ENCODE results near the gene PSAPL1. TPM values are rescaled to one million over a fixed set of nuclear protein-coding genes. Genes with fewer than 3 reads are reported as not detected.

The PSAPL1 gene
- polyA plus RNA-seq, 1 donor from 2014 or later: not detected

DNA sequence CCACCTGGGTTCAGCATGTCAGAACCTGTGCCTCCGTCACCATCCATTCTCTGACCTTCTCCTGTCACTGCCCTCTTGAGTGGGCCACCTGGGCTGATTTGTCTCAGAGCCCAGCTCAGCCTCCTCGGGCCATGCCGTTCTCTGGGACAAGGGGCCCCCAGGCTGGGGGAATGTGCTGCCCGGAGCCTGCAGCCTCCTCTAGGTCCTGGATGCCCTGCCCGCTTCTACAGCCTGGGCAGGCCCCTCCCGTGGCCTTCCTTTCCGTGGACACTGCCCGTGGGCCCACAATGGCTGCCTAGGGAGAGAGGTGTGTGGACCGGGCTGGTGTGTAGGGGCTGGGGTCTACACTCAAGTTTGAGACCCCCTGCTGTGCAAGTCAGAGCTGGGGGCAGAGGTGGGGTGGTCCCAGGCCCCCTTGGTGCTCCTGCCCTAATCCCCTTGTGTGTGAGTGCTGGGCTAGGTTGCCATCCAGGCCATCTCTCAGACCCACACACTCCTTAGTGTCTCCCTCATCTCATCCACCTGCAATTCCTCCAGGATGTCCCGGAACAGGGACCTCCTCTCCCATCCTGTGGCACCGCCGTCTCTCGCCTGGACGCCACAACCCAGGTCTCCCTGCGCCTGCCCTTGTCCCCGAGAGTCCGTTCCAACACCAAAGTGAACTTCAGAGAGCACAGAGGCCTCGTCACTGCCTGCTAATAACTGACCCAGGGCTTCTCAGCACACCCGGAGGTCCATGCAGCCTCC lies 12.4 kb downstream of the PSAPL1 start:
- peaks cover 2 to 6% (median 3%) of the 10 kb centered on the region in 3 donors for H3K9me3 Mint-ChIP-seq
- H3K4me1 Mint-ChIP-seq: no peaks in the 10 kb centered on the region
- no peaks in the 10 kb centered on the region for H3K27me3 Mint-ChIP-seq
- H3K4me3 Mint-ChIP-seq: no peak overlapping the region
- no peak overlapping the region for H3K27ac Mint-ChIP-seq
- no peaks in the 10 kb centered on the region for H3K36me3 Mint-ChIP-seq

GRCh38 chr4:7421356-7422150 lies 13.2 kb downstream of the PSAPL1 start:
- Mint-ChIP-seq H3K9me3 (peaks cover 2 to 11% (median 3%) of the 10 kb centered on the region in 3 donors), H3K36me3 (no peaks in the 10 kb centered on the region), H3K27ac (no peak overlapping the region), H3K4me1 (no peaks in the 10 kb centered on the region), H3K27me3 (no peaks in the 10 kb centered on the region), H3K4me3 (no peak overlapping the region)

GRCh38 chr4:7420661-7421040 lies 14.1 kb downstream of the PSAPL1 start:
- Mint-ChIP-seq H3K27ac (no peak overlapping the region), H3K9me3 (peaks cover 2 to 14% (median 6%) of the 10 kb centered on the region in 3 donors), H3K4me1 (no peaks in the 10 kb centered on the region), H3K4me3 (no peak overlapping the region), H3K36me3 (no peaks in the 10 kb centered on the region), H3K27me3 (peaks cover under 1% of the 10 kb centered on the region)

DNA sequence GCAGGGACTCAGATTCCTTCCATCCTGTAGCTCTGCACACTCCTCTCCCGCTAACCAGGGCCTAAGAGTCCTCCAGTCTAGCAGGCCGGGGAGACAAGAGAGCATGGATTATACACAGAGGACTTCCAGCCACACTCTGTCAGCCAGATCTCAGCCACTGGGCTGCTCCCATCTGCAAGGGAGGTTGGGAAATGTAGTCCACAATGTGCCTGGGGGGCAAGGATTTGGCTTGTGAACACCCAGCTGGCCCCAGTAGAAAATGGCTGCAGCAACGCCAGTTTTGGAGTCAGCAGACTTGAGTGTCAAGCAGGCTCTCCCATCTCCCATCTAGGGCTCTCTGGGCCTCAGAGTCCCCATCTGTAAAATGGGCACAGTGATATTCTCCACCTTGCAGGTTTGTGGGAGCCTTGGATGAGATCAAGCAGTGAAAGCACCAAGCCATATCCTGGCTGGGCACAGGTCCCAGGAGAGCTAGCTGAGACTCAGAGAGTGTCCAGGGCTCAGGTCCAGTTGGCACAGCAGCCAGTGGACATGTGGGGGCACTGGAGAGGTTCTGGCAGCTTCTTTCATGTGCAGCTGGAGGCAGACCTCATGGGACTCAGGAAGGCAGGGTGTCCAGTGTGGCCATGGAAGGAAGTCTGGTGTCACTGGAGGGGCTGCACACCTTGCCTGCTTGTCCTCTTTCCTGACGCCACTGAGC lies 14.6 kb downstream of the PSAPL1 start:
- peaks cover 2 to 14% (median 6%) of the 10 kb centered on the region in 3 donors for H3K9me3 Mint-ChIP-seq
- no peaks in the 10 kb centered on the region for H3K36me3 Mint-ChIP-seq
- no peaks in the 10 kb centered on the region for H3K4me1 Mint-ChIP-seq
- no peak overlapping the region for H3K4me3 Mint-ChIP-seq
- no peak overlapping the region for H3K27ac Mint-ChIP-seq
- H3K27me3 Mint-ChIP-seq: peaks cover 5% of the 10 kb centered on the region

DNA sequence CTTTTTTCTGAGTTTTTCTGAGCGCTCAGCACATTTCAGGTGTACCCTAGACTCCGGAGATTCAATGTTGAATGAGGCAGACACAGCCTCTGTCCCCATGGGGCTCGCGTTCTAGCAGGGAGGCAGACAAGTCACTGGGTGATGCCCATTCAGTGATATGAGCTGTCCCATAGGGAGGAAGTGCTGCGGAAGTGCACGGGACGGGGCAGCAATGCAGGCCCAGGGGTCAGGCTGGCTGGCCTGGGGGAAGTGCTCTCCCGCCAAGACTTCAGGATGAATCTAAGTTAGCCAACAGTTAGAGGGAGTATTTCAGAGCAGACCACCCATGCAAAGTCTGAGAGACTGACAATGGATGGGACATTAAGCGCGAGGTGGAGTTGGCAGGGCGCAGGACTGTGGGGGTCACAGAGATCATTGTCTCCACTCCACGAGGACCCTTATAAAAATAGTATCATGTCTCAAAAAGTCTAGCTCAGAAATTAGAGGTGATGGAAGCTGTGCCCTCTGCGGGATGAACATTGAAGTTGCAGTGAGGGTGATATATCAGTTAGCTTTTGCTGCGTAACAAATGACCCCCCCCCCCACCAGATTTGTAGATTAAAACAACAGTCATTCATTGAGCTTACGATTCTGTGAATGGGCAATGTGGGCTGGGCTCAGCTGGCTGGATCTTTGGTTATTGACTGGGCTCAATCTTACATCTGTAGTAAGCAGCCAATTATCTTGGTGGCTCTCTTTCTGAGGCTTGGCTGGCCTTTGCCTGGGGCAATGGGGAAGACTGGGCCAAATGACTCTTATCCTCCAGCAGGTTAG lies 16.4 kb downstream of the PSAPL1 start:
- H3K4me1 Mint-ChIP-seq: no peaks in the 10 kb centered on the region
- peaks cover 2 to 14% (median 6%) of the 10 kb centered on the region in 3 donors for H3K9me3 Mint-ChIP-seq
- H3K4me3 Mint-ChIP-seq: no peak overlapping the region
- peak overlapping the region in 1 of 3 donors; percentile 42 for H3K27ac Mint-ChIP-seq
- H3K27me3 Mint-ChIP-seq: peaks cover 5% of the 10 kb centered on the region
- no peaks in the 10 kb centered on the region for H3K36me3 Mint-ChIP-seq

- peaks cover 2 to 14% (median 6%) of the 10 kb centered on the region in 3 donors for H3K9me3 Mint-ChIP-seq
- H3K4me3 Mint-ChIP-seq: no peak overlapping the region
- H3K27me3 Mint-ChIP-seq: peaks cover 5% of the 10 kb centered on the region
- no peaks in the 10 kb centered on the region for H3K36me3 Mint-ChIP-seq
- no peak overlapping the region for H3K27ac Mint-ChIP-seq
- H3K4me1 Mint-ChIP-seq: no peaks in the 10 kb centered on the region
These were observed 17.1 kb downstream of the PSAPL1 start for GRCh38 chr4:7417639-7418038.

DNA sequence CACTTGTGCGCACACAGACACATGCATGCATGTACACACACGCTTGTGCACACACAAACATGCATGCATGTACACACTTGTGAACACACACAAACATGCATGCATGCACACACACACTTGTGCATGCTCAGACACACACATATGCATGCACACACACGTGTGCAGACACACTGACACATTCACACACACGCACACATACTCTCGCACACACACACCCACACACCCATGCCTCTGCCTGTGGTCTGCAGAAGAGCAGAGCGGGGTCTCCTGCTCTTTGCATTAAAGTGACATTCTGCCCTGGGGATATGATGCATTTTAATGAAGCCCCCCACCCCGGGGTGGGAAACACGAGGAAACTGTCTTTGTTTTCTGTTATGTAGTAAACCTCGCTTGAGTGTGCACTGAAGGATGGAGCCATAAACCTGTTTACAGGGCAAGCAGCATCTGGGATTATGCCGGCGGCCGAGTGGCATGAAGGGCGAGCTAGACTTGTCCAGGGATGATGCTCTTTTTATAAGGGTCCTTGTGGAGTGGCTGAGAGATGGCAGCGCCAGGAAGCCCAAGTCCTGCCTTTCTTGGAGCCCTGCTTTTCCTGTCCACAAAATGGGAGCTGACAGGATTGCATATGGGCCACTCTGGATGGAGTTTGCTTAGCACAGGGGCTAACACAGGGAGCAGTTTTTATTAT lies 17.8 kb downstream of the PSAPL1 start:
- Mint-ChIP-seq H3K9me3 (peaks cover 2 to 14% (median 6%) of the 10 kb centered on the region in 3 donors), H3K36me3 (no peaks in the 10 kb centered on the region), H3K27me3 (peaks cover 5% of the 10 kb centered on the region), H3K4me3 (no peak overlapping the region), H3K4me1 (no peaks in the 10 kb centered on the region), H3K27ac (peak overlapping the region in 1 of 3 donors; percentile 47)

GRCh38 chr4:7415927-7416686 lies 18.6 kb downstream of the PSAPL1 start:
- Mint-ChIP-seq H3K27me3 (peaks cover 7% of the 10 kb centered on the region), H3K36me3 (no peaks in the 10 kb centered on the region), H3K9me3 (peaks cover 5 to 14% (median 6%) of the 10 kb centered on the region in 3 donors), H3K27ac (no peak overlapping the region), H3K4me3 (no peak overlapping the region), H3K4me1 (no peaks in the 10 kb centered on the region)

DNA sequence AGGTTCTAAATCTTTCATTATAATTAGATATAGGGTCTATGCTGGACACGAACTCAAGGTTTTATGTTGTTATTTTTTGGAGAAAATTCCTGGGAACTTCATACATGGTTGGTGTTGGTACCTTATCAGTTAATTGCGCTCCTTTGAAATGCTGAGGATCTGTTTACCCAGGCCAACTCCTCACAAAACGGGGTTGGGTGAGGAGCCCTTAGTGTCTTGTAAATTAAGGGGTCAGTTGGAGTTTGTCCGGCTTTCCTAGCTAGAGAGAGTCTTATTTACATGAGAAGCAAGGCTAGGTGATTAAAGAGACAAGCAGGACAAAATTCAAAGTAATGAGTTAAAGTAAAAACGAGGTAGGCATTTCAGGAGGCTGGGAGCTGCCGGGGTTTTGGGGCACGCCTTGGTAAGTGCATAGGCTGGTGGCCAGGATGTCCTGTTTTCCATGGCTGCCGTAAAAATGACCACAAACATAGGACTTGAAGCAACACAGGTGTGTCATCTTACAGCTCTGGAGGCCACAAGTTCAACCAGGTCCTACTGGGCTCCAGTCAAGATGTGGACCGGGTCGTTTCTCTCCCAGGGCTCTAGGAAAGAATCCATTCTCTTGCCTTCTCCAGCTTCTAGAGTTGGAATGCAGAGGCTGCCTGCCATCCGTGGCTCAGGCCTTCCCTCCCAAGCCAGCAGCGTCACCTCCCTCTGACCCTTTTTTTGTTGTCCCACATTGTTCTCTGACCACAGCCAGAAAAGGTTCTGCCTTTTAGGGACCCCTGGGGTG lies 19.8 kb downstream of the PSAPL1 start:
- H3K9me3 Mint-ChIP-seq: peaks cover 6 to 14% (median 9%) of the 10 kb centered on the region in 3 donors
- no peak overlapping the region for H3K4me3 Mint-ChIP-seq
- no peak overlapping the region for H3K27ac Mint-ChIP-seq
- H3K36me3 Mint-ChIP-seq: no peaks in the 10 kb centered on the region
- H3K27me3 Mint-ChIP-seq: peaks cover 7% of the 10 kb centered on the region
- H3K4me1 Mint-ChIP-seq: no peaks in the 10 kb centered on the region

DNA sequence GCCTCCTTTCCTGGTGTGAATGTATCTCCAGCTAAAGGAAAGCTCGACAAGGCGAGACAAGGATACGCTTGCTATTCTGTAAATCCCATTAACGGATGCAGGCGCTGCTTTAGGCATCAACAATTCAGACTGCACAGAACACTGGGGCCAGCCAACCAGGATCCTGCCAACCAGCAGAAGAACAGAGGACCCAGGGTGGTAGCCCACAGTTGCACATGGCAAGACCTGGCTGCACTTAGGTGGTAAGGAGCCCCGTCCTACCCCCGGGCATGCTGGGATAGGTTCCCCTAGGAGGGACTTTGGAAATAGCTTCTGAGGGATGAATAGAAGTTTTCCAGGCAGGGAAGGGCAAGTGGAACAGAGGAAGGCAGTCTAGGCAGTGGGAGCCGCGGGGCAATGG lies 20.7 kb downstream of the PSAPL1 start:
- H3K36me3 Mint-ChIP-seq: no peaks in the 10 kb centered on the region
- H3K4me3 Mint-ChIP-seq: peak overlapping the region in 1 of 4 donors; percentile 49
- H3K27me3 Mint-ChIP-seq: peaks cover 7% of the 10 kb centered on the region
- no peak overlapping the region for H3K27ac Mint-ChIP-seq
- H3K9me3 Mint-ChIP-seq: peaks cover 6 to 15% (median 12%) of the 10 kb centered on the region in 3 donors
- no peaks in the 10 kb centered on the region for H3K4me1 Mint-ChIP-seq

GRCh38 chr4:7412554-7412912 lies 22.2 kb downstream of the PSAPL1 start:
- no peak overlapping the region for H3K27ac Mint-ChIP-seq
- H3K4me1 Mint-ChIP-seq: no peaks in the 10 kb centered on the region
- H3K36me3 Mint-ChIP-seq: no peaks in the 10 kb centered on the region
- H3K9me3 Mint-ChIP-seq: peaks cover 3 to 23% (median 16%) of the 10 kb centered on the region in 3 donors
- no peak overlapping the region for H3K4me3 Mint-ChIP-seq
- peaks cover 7% of the 10 kb centered on the region for H3K27me3 Mint-ChIP-seq

- H3K4me3 Mint-ChIP-seq: no peak overlapping the region
- no peaks in the 10 kb centered on the region for H3K4me1 Mint-ChIP-seq
- H3K36me3 Mint-ChIP-seq: no peaks in the 10 kb centered on the region
- peaks cover 3 to 23% (median 21%) of the 10 kb centered on the region in 3 donors for H3K9me3 Mint-ChIP-seq
- H3K27me3 Mint-ChIP-seq: peaks cover 7% of the 10 kb centered on the region
- H3K27ac Mint-ChIP-seq: no peak overlapping the region
These were observed 22.7 kb downstream of the PSAPL1 start for GRCh38 chr4:7411896-7412553.
